DND-41 (cell line): ENCODE measurements around the gene SRGAP3.

Experiments
- ATAC-seq: fragments of 200-7000 bp; cut with Tn5 transposase; 3 replicates; pipeline ENCODE4 v1.9.1; 2021; ENCODE audit warnings: low read depth; ENCODE audit not compliant: insufficient read depth
- DNase-seq: peaks from one replicate; pipeline ENCODE4 v3.0.0-alpha.2; 2020
- H2AFZ ChIP-seq: 2 replicates; pipeline ENCODE4 v1.6.0; 2012; ENCODE audit warnings: low read depth, low read length
- H3K27ac ChIP-seq: 2 replicates; pipeline ENCODE4 v1.5.1; 2012; ENCODE audit warnings: low read length, inconsistent platforms
- H3K27me3 ChIP-seq: fragments of 200-600 bp; sonication (generic); 2 replicates; pipeline ENCODE4 v1.6.0; 2012; ENCODE audit warnings: low read length, mild to moderate bottlenecking, inconsistent platforms; ENCODE audit not compliant: insufficient read depth, poor library complexity
- H3K36me3 ChIP-seq: 2 replicates; pipeline ENCODE4 v1.5.1; 2012; ENCODE audit warnings: low read length, inconsistent platforms; ENCODE audit not compliant: insufficient read depth
- H3K4me1 ChIP-seq: 2 replicates; pipeline ENCODE4 v1.5.1; 2012; ENCODE audit warnings: mild to moderate bottlenecking, low read length; ENCODE audit not compliant: insufficient read depth
- H3K4me2 ChIP-seq: 2 replicates; pipeline ENCODE4 v1.6.0; 2012; ENCODE audit warnings: mild to moderate bottlenecking, moderate library complexity, low read length, inconsistent platforms; ENCODE audit not compliant: insufficient read depth
- H3K4me3 ChIP-seq, 2 experiments: fragments of 200-600 bp in 1 of 2; shearing (Covaris generic) in 1 of 2; 2 replicates each; pipeline ENCODE4 v1.5.1; 2012 to 2016; ENCODE audit warnings: inconsistent platforms in 2 of 2, low read length in 2 of 2, mild to moderate bottlenecking in 2 of 2, low read depth in 1 of 2, moderate library complexity in 1 of 2
- H3K79me2 ChIP-seq: 2 replicates; pipeline ENCODE4 v1.6.0; 2012; ENCODE audit warnings: low read length, inconsistent platforms; ENCODE audit not compliant: insufficient read depth
- H3K9ac ChIP-seq: 2 replicates; pipeline ENCODE4 v1.6.0; 2012; ENCODE audit warnings: low read depth, mild to moderate bottlenecking, inconsistent platforms, low read length, moderate library complexity
- H3K9me3 ChIP-seq: 2 replicates; pipeline ENCODE4 v1.5.1; 2012; ENCODE audit warnings: low read length, moderate library complexity, mild to moderate bottlenecking, inconsistent platforms; ENCODE audit not compliant: insufficient read depth, severe bottlenecking
- H4K20me1 ChIP-seq: 2 replicates; pipeline ENCODE4 v1.6.0; 2012; ENCODE audit warnings: low read length; ENCODE audit not compliant: insufficient read depth
- CTCF ChIP-seq: IDR thresholded peaks from 2 replicates; pipeline ENCODE4 v1.5.1; 2012; ENCODE audit warnings: borderline replicate concordance, low read length, moderate library complexity, mild to moderate bottlenecking; ENCODE audit not compliant: poor library complexity, severe bottlenecking; ENCODE audit errors: extremely low read depth
- EZH2 ChIP-seq: IDR thresholded peaks from 3 replicates; pipeline ENCODE4 v1.6.1; 2012; ENCODE audit warnings: borderline replicate concordance, low read depth, mild to moderate bottlenecking, moderate library complexity, low read length, inconsistent platforms; ENCODE audit not compliant: severe bottlenecking

SRGAP3 gene

GRCh38 chr3:9041626-9042025, 207.8 kb downstream of the SRGAP3 start:
- Histone ChIP-seq H4K20me1 (no peaks in the 10 kb centered on the region), H3K79me2 (no peaks in the 10 kb centered on the region), H3K27me3 (peaks cover 12% of the 10 kb centered on the region), H3K36me3 (no peaks in the 10 kb centered on the region), H2AFZ (no peak overlapping the region), H3K4me2 (no peak overlapping the region), H3K27ac (no peak overlapping the region), H3K9me3 (no peaks in the 10 kb centered on the region), H3K9ac (no peak overlapping the region), H3K4me1 (no peaks in the 10 kb centered on the region), H3K4me3 (no peak overlapping the region)
- DNase-seq (no peak), ATAC-seq (no peak)
- no peak for TF ChIP-seq EZH2
- TF ChIP-seq CTCF, result no peak

GRCh38 chr3:9040996-9041395, 208.4 kb downstream of the SRGAP3 start:
- Histone ChIP-seq H3K79me2 (no peaks in the 10 kb centered on the region), H2AFZ (no peak overlapping the region)
- no peak for ATAC-seq

GRCh38 chr3:9037144-9037711, 212.2 kb downstream of the SRGAP3 start:
- H3K4me2 ChIP-seq, result no peak overlapping the region
- H4K20me1 ChIP-seq, result no peaks in the 10 kb centered on the region
- H3K9me3 ChIP-seq, result no peaks in the 10 kb centered on the region
- ATAC-seq (no peak), DNase-seq (no peak)
- H3K27me3 ChIP-seq, result peaks cover 10% of the 10 kb centered on the region
- no peak overlapping the region for H3K4me3 ChIP-seq
- no peaks in the 10 kb centered on the region for H3K4me1 ChIP-seq
- H2AFZ ChIP-seq, result no peak overlapping the region
- no peak overlapping the region for H3K27ac ChIP-seq
- TF ChIP-seq EZH2 (no peak), CTCF (no peak)
- H3K36me3 ChIP-seq, result no peaks in the 10 kb centered on the region
- H3K9ac ChIP-seq, result no peak overlapping the region
- H3K79me2 ChIP-seq, result no peaks in the 10 kb centered on the region

More at GRCh38 chr3:9040996-9041395, 208.4 kb downstream of the SRGAP3 start:
- no peaks in the 10 kb centered on the region for H3K4me1 ChIP-seq
- H4K20me1 ChIP-seq, result no peaks in the 10 kb centered on the region
- no peaks in the 10 kb centered on the region for H3K36me3 ChIP-seq
- DNase-seq, result no peak
- H3K27ac ChIP-seq, result no peak overlapping the region
- no peak overlapping the region for H3K4me3 ChIP-seq
- no peak overlapping the region for H3K4me2 ChIP-seq
- H3K9ac ChIP-seq, result no peak overlapping the region
- H3K9me3 ChIP-seq, result no peaks in the 10 kb centered on the region
- TF ChIP-seq CTCF (no peak), EZH2 (no peak)
- peaks cover 12% of the 10 kb centered on the region for H3K27me3 ChIP-seq
